Stimulated activated effector memory CD8-positive, alpha-beta T cell treated with anti-CD3 and anti-CD28 coated beads, Interleukin-12 subunit alpha, Interleukin-12 subunit beta, amount 100 ng/mL, for 72 hours (primary cell): ENCODE results near the gene PTCH1.

Experiments used
- ATAC-seq: fragments of 150-1000 bp; cut with Tn5 transposase; 2 replicates; pipeline ENCODE4 v1.10.0; 2021
- DNase-seq, 2 donors: peaks; one replicate each; pipeline ENCODE4 v3.0.0; 2021 to 2022; ENCODE audit warnings: low spot score in 2 of 2
- H3K27ac Mint-ChIP-seq: one replicate; pipeline ENCODE4 v1.8.0; 2022; ENCODE audit warnings: mild to moderate bottlenecking, mixed read lengths
- H3K36me3 Mint-ChIP-seq: one replicate; pipeline ENCODE4 v1.8.0; 2022; ENCODE audit warnings: mild to moderate bottlenecking, mixed read lengths
- H3K4me1 Mint-ChIP-seq: one replicate; pipeline ENCODE4 v1.8.0; 2022; ENCODE audit warnings: mixed read lengths
- H3K4me3 Mint-ChIP-seq: one replicate; pipeline ENCODE4 v1.8.0; 2022; ENCODE audit warnings: mild to moderate bottlenecking, mixed read lengths
- H3K9me3 Mint-ChIP-seq: one replicate; pipeline ENCODE4 v1.8.0; 2022; ENCODE audit warnings: mixed read lengths

Gene PTCH1

GRCh38 chr9:95516734-95517558 lies at the start of gene PTCH1:
Gene PTCH1, minus strand, starts transcription at chr9:95516971.
- Mint-ChIP-seq H3K9me3 (no peaks in the 10 kb centered on the region), H3K36me3 (peaks cover 7% of the 10 kb centered on the region), H3K4me3 (peak within 1 kb of the TSS; percentile 99), H3K27ac (peak within 1 kb of the TSS; percentile 89), H3K4me1 (peaks cover 24% of the 10 kb centered on the region)
- ATAC-seq (peak; percentile 77), DNase-seq (peak; percentile 30 to 69)

DNA sequence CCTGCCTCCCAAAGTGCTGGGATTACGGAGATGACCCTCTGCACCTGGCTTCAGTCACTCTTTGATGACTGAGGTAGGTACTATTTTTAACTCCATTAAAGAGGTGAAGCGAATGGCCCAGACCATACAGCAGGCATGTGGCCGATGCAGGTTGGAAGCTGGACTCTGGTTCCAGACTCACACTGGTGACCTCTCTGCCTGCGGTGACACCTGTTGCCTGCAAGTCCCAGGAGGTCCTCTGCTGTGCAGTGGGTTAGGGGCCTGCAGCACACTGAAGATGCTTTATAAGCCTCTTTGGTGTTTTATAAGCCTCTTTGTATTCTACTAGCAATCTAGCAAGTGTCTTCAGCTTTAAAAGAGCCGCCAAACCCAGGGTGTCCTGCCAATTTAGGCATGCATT lies 49.2 kb upstream of the PTCH1 start:
- no peak overlapping the region for H3K27ac Mint-ChIP-seq
- DNase-seq (no peak), ATAC-seq (no peak)
- no peaks in the 10 kb centered on the region for H3K9me3 Mint-ChIP-seq
- H3K36me3 Mint-ChIP-seq, result no peaks in the 10 kb centered on the region
- no peak overlapping the region for H3K4me3 Mint-ChIP-seq
- H3K4me1 Mint-ChIP-seq, result peaks cover 13% of the 10 kb centered on the region

- no peak overlapping the region for H3K4me3 Mint-ChIP-seq
Measured at GRCh38 chr9:95561913-95562312, 45.1 kb upstream of the PTCH1 start.

GRCh38 chr9:95557142-95557541 lies 40.4 kb upstream of the PTCH1 start:
- peaks cover 7% of the 10 kb centered on the region for H3K36me3 Mint-ChIP-seq
- H3K27ac Mint-ChIP-seq, result no peak overlapping the region
- peaks cover 8% of the 10 kb centered on the region for H3K4me1 Mint-ChIP-seq
- ATAC-seq (no peak), DNase-seq (no peak)
- H3K4me3 Mint-ChIP-seq, result no peak overlapping the region
- H3K9me3 Mint-ChIP-seq, result no peaks in the 10 kb centered on the region

More at GRCh38 chr9:95561913-95562312, 45.1 kb upstream of the PTCH1 start:
- Mint-ChIP-seq H3K9me3 (no peaks in the 10 kb centered on the region), H3K4me1 (peaks cover 7% of the 10 kb centered on the region), H3K27ac (no peak overlapping the region), H3K36me3 (peaks cover 7% of the 10 kb centered on the region)
- no peak for ATAC-seq
- DNase-seq, result no peak

DNA sequence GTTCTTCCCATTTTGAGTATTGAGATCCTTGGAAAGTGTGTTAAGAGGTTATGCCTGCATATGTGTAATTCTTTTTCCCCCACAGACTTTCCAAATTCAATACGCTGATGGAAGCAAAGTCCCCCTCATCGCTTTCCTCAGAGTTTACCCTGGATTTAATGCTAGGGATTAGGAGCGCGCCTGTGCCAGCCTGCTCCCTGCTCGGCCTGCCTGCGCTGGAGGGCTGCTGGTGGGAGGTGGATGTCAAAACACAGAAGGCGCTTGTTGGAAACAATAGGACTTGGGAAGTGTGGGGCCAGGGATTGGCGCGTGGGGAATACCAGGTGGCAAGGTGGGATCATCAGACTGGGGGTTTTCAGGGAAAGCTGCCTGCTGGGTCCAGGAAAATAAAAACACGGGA lies 39.8 kb upstream of the PTCH1 start:
- Mint-ChIP-seq H3K4me1 (peaks cover 8% of the 10 kb centered on the region), H3K36me3 (peaks cover 7% of the 10 kb centered on the region), H3K27ac (no peak overlapping the region), H3K4me3 (no peak overlapping the region), H3K9me3 (no peaks in the 10 kb centered on the region)
- DNase-seq, result no peak
- no peak for ATAC-seq

- Mint-ChIP-seq H3K9me3 (no peaks in the 10 kb centered on the region), H3K4me1 (peaks cover 8% of the 10 kb centered on the region), H3K4me3 (no peak overlapping the region), H3K27ac (no peak overlapping the region), H3K36me3 (peaks cover 7% of the 10 kb centered on the region)
- peak; percentile 49 for ATAC-seq
- DNase-seq, result no peak
Measured at GRCh38 chr9:95552814-95553546, 36.2 kb upstream of the PTCH1 start.

- peaks cover 3% of the 10 kb centered on the region for H3K36me3 Mint-ChIP-seq
- no peak overlapping the region for H3K27ac Mint-ChIP-seq
- no peak for DNase-seq
- no peak for ATAC-seq
- no peak overlapping the region for H3K4me3 Mint-ChIP-seq
- H3K9me3 Mint-ChIP-seq, result no peaks in the 10 kb centered on the region
- peaks cover 4% of the 10 kb centered on the region for H3K4me1 Mint-ChIP-seq
Measured at GRCh38 chr9:95552255-95552654, 35.5 kb upstream of the PTCH1 start.

DNA sequence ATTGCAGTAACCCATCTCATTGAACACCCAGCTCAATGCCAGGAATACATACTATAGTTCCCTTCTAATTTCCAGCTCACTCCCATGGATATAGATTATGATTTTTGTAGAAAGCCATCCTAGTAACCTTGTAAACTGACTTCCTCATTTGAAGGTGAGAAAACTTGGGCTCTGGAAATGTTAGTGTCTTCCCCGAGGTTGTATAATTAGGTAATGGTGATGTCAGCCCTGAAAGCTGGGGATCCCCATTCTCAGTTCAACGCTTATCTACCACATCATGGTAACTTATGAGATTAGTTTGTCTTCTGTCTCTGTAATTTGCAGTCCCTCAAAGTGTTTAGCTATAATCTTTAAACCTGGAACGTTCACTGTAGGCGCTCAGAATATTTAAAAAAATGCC lies 34.6 kb upstream of the PTCH1 start:
- no peaks in the 10 kb centered on the region for H3K36me3 Mint-ChIP-seq
- H3K4me1 Mint-ChIP-seq, result no peaks in the 10 kb centered on the region
- H3K9me3 Mint-ChIP-seq, result no peaks in the 10 kb centered on the region
- no peak for DNase-seq
- H3K4me3 Mint-ChIP-seq, result no peak overlapping the region
- H3K27ac Mint-ChIP-seq, result no peak overlapping the region
- peak; percentile 50 for ATAC-seq

DNA sequence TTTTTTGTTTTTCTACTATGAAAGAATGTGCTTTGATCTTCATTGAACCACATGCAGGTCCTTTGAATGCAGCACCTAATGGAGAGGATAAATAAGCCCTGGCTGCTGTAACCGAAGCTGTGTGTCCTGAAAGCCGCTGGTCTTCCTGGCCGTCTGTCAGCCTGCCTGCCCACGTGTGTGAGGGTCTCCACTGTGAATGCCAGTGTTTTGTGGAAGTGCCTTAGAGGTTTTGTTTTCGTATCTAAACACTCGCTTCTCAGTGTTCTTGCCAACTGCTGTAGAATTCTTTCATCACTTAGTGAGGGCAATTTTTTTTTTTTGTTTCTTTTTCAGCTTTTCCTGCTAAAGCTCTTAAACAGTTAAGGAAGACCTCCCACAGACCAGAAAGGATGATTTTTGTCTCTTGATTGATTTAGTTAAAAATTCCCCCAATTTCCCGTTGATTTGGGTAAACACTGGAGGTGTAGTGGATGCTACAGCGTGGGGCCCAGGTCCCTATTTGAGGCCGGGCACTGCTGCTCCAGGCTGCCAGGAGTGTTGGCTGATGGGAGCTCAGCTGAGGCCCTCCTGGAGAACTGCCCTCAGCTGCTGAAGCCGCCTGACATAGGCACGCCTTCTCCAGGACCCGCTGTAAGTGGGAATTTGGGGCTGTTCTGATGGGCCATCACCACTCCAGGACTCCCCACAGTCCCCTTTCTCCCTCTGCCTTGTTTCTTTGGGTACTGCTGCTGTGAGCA lies 29.2 kb upstream of the PTCH1 start:
- DNase-seq, result no peak
- H3K4me3 Mint-ChIP-seq, result no peak overlapping the region
- H3K9me3 Mint-ChIP-seq, result no peaks in the 10 kb centered on the region
- ATAC-seq, result no peak
- no peak overlapping the region for H3K27ac Mint-ChIP-seq
- H3K4me1 Mint-ChIP-seq, result no peaks in the 10 kb centered on the region
- no peaks in the 10 kb centered on the region for H3K36me3 Mint-ChIP-seq

DNA sequence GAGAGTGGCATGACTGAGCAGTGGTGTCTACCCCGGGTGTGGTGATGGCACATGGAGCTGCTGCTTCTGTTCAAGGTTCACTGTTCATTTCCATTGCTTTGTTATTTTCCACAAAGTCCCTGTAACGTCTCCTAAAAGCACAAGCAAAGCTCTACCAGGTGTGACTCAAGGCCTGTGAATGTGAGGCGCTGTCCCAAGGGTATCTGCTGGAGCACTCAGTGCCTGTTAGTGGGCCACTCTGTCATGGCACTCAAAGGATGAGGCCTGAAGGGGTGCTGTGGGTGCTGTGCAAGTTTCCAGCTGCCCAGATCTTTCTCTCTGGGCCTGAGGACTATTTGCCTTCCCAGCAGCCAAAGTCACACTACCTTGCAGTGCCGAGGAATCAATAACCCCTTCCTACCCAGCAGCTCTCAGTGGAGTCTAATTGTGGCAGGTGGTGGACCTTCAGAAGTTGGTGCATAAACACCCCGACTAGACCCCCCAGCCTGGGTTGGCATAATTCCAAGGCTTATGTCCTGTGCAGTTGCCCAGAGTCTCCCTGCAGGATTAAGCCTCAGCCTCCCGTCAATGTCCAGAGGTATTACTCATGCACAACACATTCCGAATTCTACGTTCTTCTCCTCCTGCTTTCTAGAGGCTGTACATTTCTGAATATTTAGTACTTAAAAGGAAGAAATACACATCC lies 17.4 kb upstream of the PTCH1 start:
- no peak overlapping the region for H3K27ac Mint-ChIP-seq
- no peaks in the 10 kb centered on the region for H3K36me3 Mint-ChIP-seq
- DNase-seq (no peak), ATAC-seq (no peak)
- no peaks in the 10 kb centered on the region for H3K9me3 Mint-ChIP-seq
- H3K4me3 Mint-ChIP-seq, result no peak overlapping the region
- H3K4me1 Mint-ChIP-seq, result no peaks in the 10 kb centered on the region

- Mint-ChIP-seq H3K27ac (no peak overlapping the region), H3K36me3 (no peaks in the 10 kb centered on the region), H3K4me3 (no peak overlapping the region), H3K9me3 (no peaks in the 10 kb centered on the region), H3K4me1 (no peaks in the 10 kb centered on the region)
- DNase-seq (no peak), ATAC-seq (no peak)
Measured at GRCh38 chr9:95529910-95530309, 13.1 kb upstream of the PTCH1 start.

DNA sequence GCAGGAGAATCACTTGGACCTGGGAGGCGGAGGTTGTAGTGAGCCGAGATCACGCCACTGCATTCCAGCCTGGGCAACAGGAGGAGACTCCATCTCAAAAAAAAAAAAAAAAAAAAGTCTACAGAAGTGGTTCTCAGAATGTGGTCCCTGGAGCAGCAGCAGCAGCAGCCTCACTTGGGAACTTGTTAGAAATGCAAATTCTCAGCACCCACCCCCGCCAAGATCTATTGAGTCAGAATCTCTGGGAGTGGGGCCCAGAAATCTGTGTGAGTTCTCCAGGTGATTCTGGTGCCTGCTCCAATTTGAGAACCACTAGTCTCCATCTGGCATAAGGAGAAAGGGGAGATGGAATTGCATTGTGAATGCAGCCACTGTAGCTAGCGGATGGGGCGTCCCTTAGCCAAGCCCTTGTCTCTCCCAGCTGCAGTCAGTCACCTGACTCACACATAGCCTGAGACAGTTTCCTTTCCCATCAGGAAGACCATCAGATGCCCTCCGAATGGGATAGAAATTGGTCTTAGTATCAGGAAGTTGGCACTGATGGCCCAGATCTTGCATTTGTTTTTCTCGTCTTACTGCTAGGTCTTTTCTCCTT lies 12.2 kb upstream of the PTCH1 start:
- H3K4me1 Mint-ChIP-seq, result no peaks in the 10 kb centered on the region
- H3K27ac Mint-ChIP-seq, result no peak overlapping the region
- no peak for ATAC-seq
- no peaks in the 10 kb centered on the region for H3K36me3 Mint-ChIP-seq
- no peak for DNase-seq
- no peak overlapping the region for H3K4me3 Mint-ChIP-seq
- H3K9me3 Mint-ChIP-seq, result no peaks in the 10 kb centered on the region

GRCh38 chr9:95522871-95523370 lies 6.2 kb upstream of the PTCH1 start:
- H3K36me3 Mint-ChIP-seq, result no peaks in the 10 kb centered on the region
- no peak overlapping the region for H3K4me3 Mint-ChIP-seq
- DNase-seq (no peak), ATAC-seq (no peak)
- H3K27ac Mint-ChIP-seq, result no peak overlapping the region
- no peaks in the 10 kb centered on the region for H3K9me3 Mint-ChIP-seq
- no peaks in the 10 kb centered on the region for H3K4me1 Mint-ChIP-seq

- Mint-ChIP-seq H3K4me3 (no peak overlapping the region), H3K36me3 (peaks cover 1% of the 10 kb centered on the region), H3K4me1 (peaks cover 1% of the 10 kb centered on the region), H3K9me3 (no peaks in the 10 kb centered on the region), H3K27ac (no peak overlapping the region)
- DNase-seq, result no peak
- ATAC-seq, result no peak
Measured at GRCh38 chr9:95521699-95522098, 4.9 kb upstream of the PTCH1 start.
